Measurements from ENCODE around the gene TMEM258. TPM values are rescaled to one million over a fixed set of nuclear protein-coding genes. Genes with fewer than 3 reads are reported as not detected.

Gene TMEM258
- total and polyA plus RNA-seq, 10 of the 15 experiments (the other 5 are each of a cell fraction or from before 2014, with no cell fraction given) = 160 to 840 (median 326) TPM

GRCh38 chr11:61833471-61833870 lies 41.1 kb upstream of the TMEM258 start:
- FAIRE-seq (no peak), DNase-seq (ENCODE audit: low read depth, low spot score) (no peak), ATAC-seq (no peak)
- Histone ChIP-seq H3K4me3 (no peak overlapping the region), H3K79me2 (ENCODE audit: control insufficient read depth, insufficient read depth, low read length) (peaks cover 86% of the 10 kb centered on the region), H2AFZ (ENCODE audit: control insufficient read depth, low read depth, low read length) (no peak overlapping the region), H3K36me3 (ENCODE audit: control insufficient read depth in 2 of 2, insufficient read depth in 2 of 2, low read length in 1 of 2) (peaks cover 5 to 17% of the 10 kb centered on the region in 2 experiments), H3K9me3 (replicated peaks; ENCODE audit: control insufficient read depth, insufficient read depth, low read length) (no peaks in the 10 kb centered on the region), H3K27ac (ENCODE audit: control insufficient read depth, insufficient read depth) (peak overlapping the region; percentile 95), H3K27me3 (replicated peaks in 1 of 2; ENCODE audit: control insufficient read depth in 2 of 2, insufficient read depth in 2 of 2, low read length in 1 of 2) (no peaks in the 10 kb centered on the region), H3K9ac (ENCODE audit: control insufficient read depth, insufficient read depth, low read length) (no peak overlapping the region; the same call in 1 of the 2 replicates), H4K20me1 (ENCODE audit: control insufficient read depth, insufficient read depth) (no peaks in the 10 kb centered on the region), H3K4me2 (ENCODE audit: control insufficient read depth, insufficient read depth) (peak overlapping the region; percentile 87), H3K4me1 (ENCODE audit: control insufficient read depth, insufficient read depth, low read length) (peaks cover 36% of the 10 kb centered on the region)
- SMC1A ChIA-PET (ENCODE audit: uncharacterized antibody, unreplicated experiment) = interaction anchor here (1.1 to 2.3 kb wide), 4 partner anchors 18 to 37 kb away, joined by 3 to 18 read pairs (median 4); no protein-coding TSS in a partner anchor
- BruUV-seq (replicated peaks) = no TSS peak
- CTCF ChIA-PET = interaction anchor here (1.2 to 2.4 kb wide), 7 partner anchors 15 to 275 kb away, joined by 3 to 23 read pairs (median 5); partner anchors contain the start of gene FADS1
- POLR2A ChIA-PET = interaction anchor here (1.4 to 4.8 kb wide), 5 partner anchors 13 to 41 kb away, joined by 4 to 76 read pairs (median 9); partner anchors contain the start of genes FADS1, FEN1 and TMEM258
- RAD21 ChIA-PET (ENCODE audit: unreplicated experiment) = interaction anchor here (1.4 to 2.4 kb wide), 2 partner anchors 35 to 40 kb away, joined by 3 to 14 read pairs; partner anchors contain the start of gene FEN1
- 97% methylated on average over 11 of the region's 11 CpGs for WGBS (ENCODE audit: insufficient coverage, insufficient replicate concordance, low lambda C conversion rate, missing lambda C conversion rate)
- intact Hi-C loops (cut with micrococcal nuclease; ENCODE audit: unreplicated experiment) = no loop called here
- TF ChIP-seq POLR2A (IDR thresholded peaks at IDR 0.05; ENCODE audit: low read depth, low read length) (peak; percentile 10; the same call in 1 of the 2 replicates), NR2C1 (IDR thresholded peaks at IDR 0.05) (no peak)
- in situ Hi-C loops (cut with MboI) = no loop called here

GRCh38 chr11:61832754-61833153 lies 40.4 kb upstream of the TMEM258 start:
- intact Hi-C loops (cut with micrococcal nuclease; ENCODE audit: unreplicated experiment) = no loop called here
- Histone ChIP-seq H3K9ac (ENCODE audit: control insufficient read depth, insufficient read depth, low read length) (no peak overlapping the region), H3K27me3 (replicated peaks in 1 of 2; ENCODE audit: control insufficient read depth in 2 of 2, insufficient read depth in 2 of 2, low read length in 1 of 2) (no peaks in the 10 kb centered on the region), H3K4me3 (peak overlapping the region; percentile 51; the same call in 1 of the 2 replicates), H3K9me3 (replicated peaks; ENCODE audit: control insufficient read depth, insufficient read depth, low read length) (no peaks in the 10 kb centered on the region), H3K4me1 (ENCODE audit: control insufficient read depth, insufficient read depth, low read length) (peaks cover 36% of the 10 kb centered on the region), H4K20me1 (ENCODE audit: control insufficient read depth, insufficient read depth) (no peaks in the 10 kb centered on the region), H2AFZ (ENCODE audit: control insufficient read depth, low read depth, low read length) (no peak overlapping the region), H3K4me2 (ENCODE audit: control insufficient read depth, insufficient read depth) (peak overlapping the region; percentile 87), H3K79me2 (ENCODE audit: control insufficient read depth, insufficient read depth, low read length) (peaks cover 92% of the 10 kb centered on the region), H3K27ac (ENCODE audit: control insufficient read depth, insufficient read depth) (0 out of 2 replicates have a peak overlapping the region, but pooled peaks have one; percentile 23), H3K36me3 (ENCODE audit: control insufficient read depth in 2 of 2, insufficient read depth in 2 of 2, low read length in 1 of 2) (peaks cover 5 to 12% of the 10 kb centered on the region in 2 experiments)
- ChIA-PET RAD21 (ENCODE audit: unreplicated experiment) (interaction anchor here (0.9 to 6.9 kb wide), 3 partner anchors 18 to 35 kb away, joined by 3 to 48 read pairs (median 14); no protein-coding TSS in a partner anchor), SMC1A (ENCODE audit: uncharacterized antibody, unreplicated experiment) (interaction anchor here (1.1 to 6.2 kb wide), 3 partner anchors 16 to 38 kb away, joined by 4 to 67 read pairs (median 28); partner anchors contain the start of gene FADS1), CTCF (interaction anchor here (0.6 to 2.4 kb wide), 7 partner anchors 18 to 278 kb away, joined by 4 to 23 read pairs (median 6); no protein-coding TSS in a partner anchor), POLR2A (interaction anchor here (1.4 to 6.9 kb wide), 4 partner anchors 12 to 25 kb away, joined by 4 to 167 read pairs (median 43); partner anchors contain the start of gene FADS1)
- 48% methylated on average over 7 of the region's 7 CpGs for WGBS (ENCODE audit: insufficient coverage, insufficient replicate concordance, low lambda C conversion rate, missing lambda C conversion rate)
- no peak for ATAC-seq
- no peak for DNase-seq (ENCODE audit: low read depth, low spot score)
- in situ Hi-C loops (cut with MboI) = no loop called here
- no TSS peak for BruUV-seq (replicated peaks)
- TF ChIP-seq, protein P1, sequence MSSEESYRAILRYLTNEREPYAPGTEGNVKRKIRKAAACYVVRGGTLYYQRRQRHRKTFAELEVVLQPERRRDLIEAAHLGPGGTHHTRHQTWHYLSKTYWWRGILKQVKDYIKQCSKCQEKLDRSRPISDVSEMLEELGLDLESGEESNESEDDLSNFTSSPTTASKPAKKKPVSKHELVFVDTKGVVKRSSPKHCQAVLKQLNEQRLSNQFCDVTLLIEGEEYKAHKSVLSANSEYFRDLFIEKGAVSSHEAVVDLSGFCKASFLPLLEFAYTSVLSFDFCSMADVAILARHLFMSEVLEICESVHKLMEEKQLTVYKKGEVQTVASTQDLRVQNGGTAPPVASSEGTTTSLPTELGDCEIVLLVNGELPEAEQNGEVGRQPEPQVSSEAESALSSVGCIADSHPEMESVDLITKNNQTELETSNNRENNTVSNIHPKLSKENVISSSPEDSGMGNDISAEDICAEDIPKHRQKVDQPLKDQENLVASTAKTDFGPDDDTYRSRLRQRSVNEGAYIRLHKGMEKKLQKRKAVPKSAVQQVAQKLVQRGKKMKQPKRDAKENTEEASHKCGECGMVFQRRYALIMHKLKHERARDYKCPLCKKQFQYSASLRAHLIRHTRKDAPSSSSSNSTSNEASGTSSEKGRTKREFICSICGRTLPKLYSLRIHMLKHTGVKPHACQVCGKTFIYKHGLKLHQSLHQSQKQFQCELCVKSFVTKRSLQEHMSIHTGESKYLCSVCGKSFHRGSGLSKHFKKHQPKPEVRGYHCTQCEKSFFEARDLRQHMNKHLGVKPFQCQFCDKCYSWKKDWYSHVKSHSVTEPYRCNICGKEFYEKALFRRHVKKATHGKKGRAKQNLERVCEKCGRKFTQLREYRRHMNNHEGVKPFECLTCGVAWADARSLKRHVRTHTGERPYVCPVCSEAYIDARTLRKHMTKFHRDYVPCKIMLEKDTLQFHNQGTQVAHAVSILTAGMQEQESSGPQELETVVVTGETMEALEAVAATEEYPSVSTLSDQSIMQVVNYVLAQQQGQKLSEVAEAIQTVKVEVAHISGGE (CRISPR knock-in tag; IDR thresholded peaks at IDR 0.05) = no peak
- no peak for TF ChIP-seq HDAC6 (IDR thresholded peaks at IDR 0.05; ENCODE audit: unreplicated experiment)
- no peak for TF ChIP-seq ELK1 (IDR thresholded peaks at IDR 0.05; ENCODE audit: low read depth, low read length)
- no peak for TF ChIP-seq GABPA (IDR thresholded peaks at IDR 0.05; ENCODE audit: low read depth)
- TF ChIP-seq POLR2A (IDR thresholded peaks at IDR 0.05; ENCODE audit: low read depth, low read length) = peak; percentile 23; the same call in 1 of the 2 replicates
- no peak for FAIRE-seq

Measured in GM12878 (cell line).